Thyroid gland (tissue), 4 donors: ENCODE measurements around the gene KCNH4. TPM values are rescaled to one million over a fixed set of nuclear protein-coding genes. Genes with fewer than 3 reads are reported as not detected.

Source experiments
- DNase-seq, 2 donors: peaks; one replicate each; pipeline ENCODE4 v3.0.0-alpha.2; 2019
- H3K27ac ChIP-seq, 3 donors: fragments of 200-600 bp; sonication (generic); 1 replicate in 2 of 3; 2 replicates in 1 of 3; pipeline ENCODE4 v1.5.1; 2016 to 2019; ENCODE audit warnings: mild to moderate bottlenecking in 1 of 3, moderate library complexity in 1 of 3
- H3K27me3 ChIP-seq: fragments of 200-600 bp; sonication (generic); one replicate; pipeline ENCODE4 v1.5.1; 2019
- H3K36me3 ChIP-seq, 2 donors: fragments of 200-600 bp; sonication (generic); one replicate each; pipeline ENCODE4 v1.5.1; 2016 to 2019
- H3K4me1 ChIP-seq, 2 donors: fragments of 200-600 bp; sonication (generic); one replicate each; pipeline ENCODE4 v1.5.1; 2017 to 2019
- H3K4me3 ChIP-seq, 3 donors: fragments of 200-600 bp; sonication (generic); replicated peaks in 1 of 3; 1 replicate in 2 of 3; 2 replicates in 1 of 3; pipeline ENCODE4 v1.5.1; 2016; ENCODE audit warnings: mild to moderate bottlenecking in 1 of 3
- H3K9me3 ChIP-seq: fragments of 200-600 bp; sonication (generic); one replicate; pipeline ENCODE4 v1.5.1; 2017
- POLR2A ChIP-seq, 2 donors: fragments of 450-650 bp; IDR thresholded peaks; one replicate each; pipeline ENCODE4 v1.6.1; 2017; ENCODE audit warnings: antibody characterized with exemption in 2 of 2, mild to moderate bottlenecking in 2 of 2, moderate library complexity in 1 of 2
- WGBS, 2 donors: methylation state at CpG; one replicate each; pipeline ENCODE4 v1.1.5; 2017; 5-methylcytosine and 5-hydroxymethylcytosine counted together
- intact Hi-C: fragments of 100-400 bp; cut with DNase I; formaldehyde crosslinking; loops from one replicate; pipeline ENCODE4 v1.15.1; 2023
- total RNA-seq, 4 donors: library from RNA; depleted of rRNA; stranded (reverse); fragments of >200 nt; gene quantifications; one replicate each; pipeline ENCODE4 v1.2.3, GENCODE V29; 2016
- TF ChIP-seq, protein P1 (sequence below), 6 experiments: fragments of 200-600 bp in 3 of 6; fragments of 450-650 bp in 3 of 6; sonication (generic) in 3 of 6; IDR thresholded peaks; one replicate each; pipeline ENCODE4 v1.5.1; 2016 to 2019; ENCODE audit warnings: antibody characterized with exemption in 6 of 6, mild to moderate bottlenecking in 2 of 6, inconsistent platforms in 1 of 6, moderate library complexity in 1 of 6

Gene KCNH4
- total RNA-seq, 4 donors from 2014 or later, result not detected

DNA sequence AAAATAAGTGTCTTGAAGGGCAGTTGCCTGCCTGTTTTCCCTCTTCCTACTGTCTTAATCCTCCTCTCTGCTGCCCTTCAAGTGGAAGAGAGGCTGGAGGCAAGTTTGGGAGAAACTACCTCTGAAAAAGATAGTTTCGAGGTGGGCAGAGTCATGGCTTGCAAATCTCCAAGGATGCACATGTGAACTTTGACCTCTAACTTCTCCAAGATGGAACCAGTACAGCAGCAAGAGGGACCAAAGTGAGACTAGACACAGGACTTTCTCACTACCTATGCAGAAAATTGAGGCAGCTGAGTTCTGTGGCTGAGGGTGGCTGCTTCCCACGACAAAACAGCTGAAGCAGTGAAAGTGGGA lies 887 bp upstream of the KCNH4 start:
- intact Hi-C loops, result no loop called here
- DNase-seq, result no peak
- H3K36me3 ChIP-seq, result no peaks in the 10 kb centered on the region
- no peak for TF ChIP-seq POLR2A (IDR thresholded peaks at IDR 0.05)
- TF ChIP-seq, protein P1, sequence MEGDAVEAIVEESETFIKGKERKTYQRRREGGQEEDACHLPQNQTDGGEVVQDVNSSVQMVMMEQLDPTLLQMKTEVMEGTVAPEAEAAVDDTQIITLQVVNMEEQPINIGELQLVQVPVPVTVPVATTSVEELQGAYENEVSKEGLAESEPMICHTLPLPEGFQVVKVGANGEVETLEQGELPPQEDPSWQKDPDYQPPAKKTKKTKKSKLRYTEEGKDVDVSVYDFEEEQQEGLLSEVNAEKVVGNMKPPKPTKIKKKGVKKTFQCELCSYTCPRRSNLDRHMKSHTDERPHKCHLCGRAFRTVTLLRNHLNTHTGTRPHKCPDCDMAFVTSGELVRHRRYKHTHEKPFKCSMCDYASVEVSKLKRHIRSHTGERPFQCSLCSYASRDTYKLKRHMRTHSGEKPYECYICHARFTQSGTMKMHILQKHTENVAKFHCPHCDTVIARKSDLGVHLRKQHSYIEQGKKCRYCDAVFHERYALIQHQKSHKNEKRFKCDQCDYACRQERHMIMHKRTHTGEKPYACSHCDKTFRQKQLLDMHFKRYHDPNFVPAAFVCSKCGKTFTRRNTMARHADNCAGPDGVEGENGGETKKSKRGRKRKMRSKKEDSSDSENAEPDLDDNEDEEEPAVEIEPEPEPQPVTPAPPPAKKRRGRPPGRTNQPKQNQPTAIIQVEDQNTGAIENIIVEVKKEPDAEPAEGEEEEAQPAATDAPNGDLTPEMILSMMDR (IDR thresholded peaks at IDR 0.05), result no peak
- peaks cover 6% of the 10 kb centered on the region for H3K27me3 ChIP-seq
- no peak overlapping the region for H3K4me3 ChIP-seq
- 73 to 88% methylated on average over 2 of the region's 2 CpGs for WGBS, 2 donors
- no peak overlapping the region for H3K27ac ChIP-seq
- peaks cover 18 to 27% of the 10 kb centered on the region in 2 donors for H3K4me1 ChIP-seq
- no peaks in the 10 kb centered on the region for H3K9me3 ChIP-seq

DNA sequence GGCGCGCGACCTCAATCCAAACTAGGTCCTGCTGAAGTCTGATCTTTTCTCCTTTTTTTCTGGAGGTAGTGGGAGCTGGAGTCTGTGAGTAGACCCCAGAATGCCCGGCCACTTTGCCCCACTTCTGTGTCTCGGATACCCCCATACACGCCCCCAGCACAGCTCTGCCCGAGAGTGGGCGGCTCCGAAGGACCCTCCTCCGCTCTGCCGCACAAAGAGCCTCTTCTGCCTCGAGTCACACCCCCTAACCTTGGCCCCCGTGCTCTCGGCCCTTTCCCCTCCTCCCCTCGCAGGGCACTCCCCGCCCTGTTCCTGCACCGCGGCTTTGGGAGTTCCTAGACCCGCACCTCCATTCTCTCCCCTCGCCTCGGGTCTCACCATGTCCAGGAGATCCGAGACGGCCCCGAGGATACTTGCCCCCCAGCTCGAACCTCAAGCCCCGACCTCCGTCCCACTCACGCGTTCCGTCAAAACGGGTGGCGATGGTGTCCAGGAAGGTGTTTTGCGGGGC lies 476 bp downstream of the KCNH4 start:
- H3K4me1 ChIP-seq, result peaks cover 18 to 27% of the 10 kb centered on the region in 2 donors
- TF ChIP-seq POLR2A (IDR thresholded peaks at IDR 0.05), result no peak
- TF ChIP-seq, protein P1 (IDR thresholded peaks at IDR 0.05), result no peak
- WGBS, 2 donors, result 2 to 3% methylated on average over 23 to 29 of the region's 33 CpGs
- H3K36me3 ChIP-seq, result no peaks in the 10 kb centered on the region
- no peaks in the 10 kb centered on the region for H3K9me3 ChIP-seq
- no peak for DNase-seq
- intact Hi-C loops, result no loop called here
- peak overlapping the region in 1 of 3 donors; percentile 5 for H3K4me3 ChIP-seq
- H3K27me3 ChIP-seq, result peaks cover 6% of the 10 kb centered on the region
- no peak overlapping the region for H3K27ac ChIP-seq

GRCh38 chr17:42179911-42180410 lies 981 bp downstream of the KCNH4 start:
- no peaks in the 10 kb centered on the region for H3K9me3 ChIP-seq
- peaks cover 6% of the 10 kb centered on the region for H3K27me3 ChIP-seq
- intact Hi-C loops, result no loop called here
- H3K27ac ChIP-seq, result no peak overlapping the region
- DNase-seq, result peak; percentile 37 to 45
- H3K4me3 ChIP-seq, result no peak overlapping the region
- TF ChIP-seq, protein P1 (IDR thresholded peaks at IDR 0.05), result no peak
- TF ChIP-seq POLR2A (IDR thresholded peaks at IDR 0.05), result no peak
- no peaks in the 10 kb centered on the region for H3K36me3 ChIP-seq
- H3K4me1 ChIP-seq, result peaks cover 18 to 27% of the 10 kb centered on the region in 2 donors
- 11 to 18% methylated on average over 11 to 12 of the region's 20 CpGs for WGBS, 2 donors

GRCh38 chr17:42179335-42179734 lies 1.6 kb downstream of the KCNH4 start:
- Histone ChIP-seq H3K4me1 (peaks cover 15 to 24% of the 10 kb centered on the region in 2 donors), H3K27ac (no peak overlapping the region), H3K27me3 (peaks cover 6% of the 10 kb centered on the region), H3K4me3 (no peak overlapping the region), H3K36me3 (no peaks in the 10 kb centered on the region), H3K9me3 (no peaks in the 10 kb centered on the region)
- no peak for DNase-seq
- intact Hi-C loops, result no loop called here
- TF ChIP-seq, protein P1 (IDR thresholded peaks at IDR 0.05), result no peak
- no peak for TF ChIP-seq POLR2A (IDR thresholded peaks at IDR 0.05)
- 27 to 41% methylated on average over 1 of the region's 1 CpG for WGBS, 2 donors

DNA sequence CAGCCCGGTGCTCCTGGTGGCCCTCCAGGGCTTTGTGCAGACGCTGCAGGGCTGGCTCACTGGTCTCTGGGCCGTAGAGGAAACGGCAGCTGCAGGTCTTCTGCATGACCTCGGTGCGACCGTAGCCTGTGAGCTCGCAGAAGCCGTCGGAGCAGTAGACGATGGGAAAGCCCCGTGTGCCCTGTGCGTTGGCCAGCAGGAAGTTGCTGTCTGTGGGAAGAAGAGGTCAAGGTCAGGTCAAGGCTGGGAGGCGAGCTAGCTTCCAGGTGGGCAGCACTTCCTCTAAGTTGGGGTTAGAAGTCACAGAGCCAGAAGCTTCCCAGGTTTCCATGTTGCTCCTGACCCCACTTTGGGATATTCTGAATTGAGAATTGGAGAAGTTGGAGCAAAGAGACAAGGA lies 2.1 kb downstream of the KCNH4 start:
- intact Hi-C loops, result no loop called here
- no peak overlapping the region for H3K27ac ChIP-seq
- H3K36me3 ChIP-seq, result no peaks in the 10 kb centered on the region
- WGBS, 2 donors, result 27 to 68% methylated on average over 8 to 14 of the region's 14 CpGs
- H3K4me3 ChIP-seq, result no peak overlapping the region
- TF ChIP-seq, protein P1 (IDR thresholded peaks at IDR 0.05), result no peak
- no peak for TF ChIP-seq POLR2A (IDR thresholded peaks at IDR 0.05)
- H3K9me3 ChIP-seq, result no peaks in the 10 kb centered on the region
- H3K4me1 ChIP-seq, result peaks cover 12 to 19% of the 10 kb centered on the region in 2 donors
- DNase-seq, result no peak
- peaks cover 6% of the 10 kb centered on the region for H3K27me3 ChIP-seq
